HG02970 (cell line): ENCODE results near the gene ITPK1.
A peak's percentile ranks its signal among the peaks of the same experiment; 100 is the strongest.
"Not testable (repeated sequence)": the region's sequence is repeated elsewhere in the genome, so short reads cannot be mapped to it uniquely, and the experiment has no call there.

Source experiments
- ATAC-seq: cut with Tn5 transposase; IDR thresholded peaks from one replicate; pipeline ENCODE4 v1.9.1; 2021; ENCODE audit warnings: mild to moderate bottlenecking, moderate library complexity, moderate number of reproducible peaks; ENCODE audit not compliant: unreplicated experiment, low FRiP score

Gene ITPK1

GRCh38 chr14:93132472-93133065, 16.8 kb upstream of the ITPK1 start:
- no peak for ATAC-seq

- ATAC-seq, result not testable (repeated sequence)
These were observed 15.6 kb upstream of the ITPK1 start for GRCh38 chr14:93131257-93131820.

GRCh38 chr14:93128725-93129459, 13.2 kb upstream of the ITPK1 start:
- ATAC-seq, result no peak

- no peak for ATAC-seq
These were observed 10.4 kb upstream of the ITPK1 start for GRCh38 chr14:93126111-93126510.

GRCh38 chr14:93122826-93123225, 7.1 kb upstream of the ITPK1 start:
- no peak for ATAC-seq

GRCh38 chr14:93121030-93121834, 5.5 kb upstream of the ITPK1 start:
- ATAC-seq, result no peak

- no peak for ATAC-seq
These were observed 4.8 kb upstream of the ITPK1 start for GRCh38 chr14:93120517-93120916.

- no peak for ATAC-seq
These were observed 1.0 kb upstream of the ITPK1 start for GRCh38 chr14:93116676-93117200.

- ATAC-seq, result peak; percentile 77
These were observed 480 bp downstream of the ITPK1 start for GRCh38 chr14:93115069-93115820.

- ATAC-seq, result no peak
These were observed 1.0 kb downstream of the ITPK1 start for GRCh38 chr14:93114713-93115068.

- ATAC-seq, result no peak
These were observed 1.5 kb downstream of the ITPK1 start for GRCh38 chr14:93114068-93114710.

- ATAC-seq, result no peak
These were observed 2.1 kb downstream of the ITPK1 start for GRCh38 chr14:93113678-93114067.

GRCh38 chr14:93112891-93113677, 2.6 kb downstream of the ITPK1 start:
- ATAC-seq, result no peak

GRCh38 chr14:93111541-93111940, 4.2 kb downstream of the ITPK1 start:
- ATAC-seq, result not testable (repeated sequence)

GRCh38 chr14:93110856-93111419, 4.8 kb downstream of the ITPK1 start:
- no peak for ATAC-seq

GRCh38 chr14:93109572-93110481, 5.9 kb downstream of the ITPK1 start:
- no peak for ATAC-seq

- no peak for ATAC-seq
These were observed 7.6 kb downstream of the ITPK1 start for GRCh38 chr14:93108105-93108504.

GRCh38 chr14:93107453-93107852, 8.3 kb downstream of the ITPK1 start:
- ATAC-seq, result no peak
